K562 (cell line): Measurements from ENCODE around the gene DENND10. TPM values are rescaled to one million over a fixed set of nuclear protein-coding genes. Genes with fewer than 3 reads are reported as not detected.
A peak's percentile ranks its signal among the peaks of the same experiment; 100 is the strongest.

Experiments
- DMBX1 ChIP-seq: fragments of 250-450 bp; sonication (Bioruptor Pico); IDR thresholded peaks from 2 replicates; pipeline ENCODE4 v1.8.0; 2022; ENCODE audit warnings: inconsistent platforms, mild to moderate bottlenecking, moderate library complexity, borderline replicate concordance
- E2F3 ChIP-seq: fragments of 250-450 bp; sonication (Bioruptor Pico); IDR thresholded peaks from 2 replicates; pipeline ENCODE4 v1.4.0; 2020; ENCODE audit warnings: mild to moderate bottlenecking
- EP400 ChIP-seq: fragments of 450-650 bp; IDR thresholded peaks from 2 replicates; pipeline ENCODE4 v1.6.1; 2017; ENCODE audit warnings: antibody characterized with exemption, mild to moderate bottlenecking, moderate library complexity
- IFI16 ChIP-seq: fragments of 250-450 bp; sonication (Bioruptor Pico); IDR thresholded peaks from 2 replicates; pipeline ENCODE4 v2.1.2; 2022; ENCODE audit warnings: mild to moderate bottlenecking, inconsistent platforms
- JUN ChIP-seq, 2 experiments: sonication (generic) in 1 of 2; formaldehyde crosslinking in 1 of 2; IDR thresholded peaks; 2 replicates each; pipeline versions ENCODE4 v1.6.1 to v1.8.0; 2012 to 2022; ENCODE audit warnings: borderline replicate concordance in 2 of 2, mild to moderate bottlenecking in 2 of 2, improper control_type of control experiment in 1 of 2, low read depth in 1 of 2, low read length in 1 of 2, missing genetic modification reagents in 1 of 2
- MNT ChIP-seq, 2 experiments: fragments of 450-650 bp; conservative IDR thresholded peaks; 2 replicates each; pipeline ENCODE4 v1.6.1; 2017; ENCODE audit warnings: mild to moderate bottlenecking in 2 of 2, moderate library complexity in 2 of 2
- MXI1 ChIP-seq: IDR thresholded peaks from 2 replicates; pipeline ENCODE4 v1.6.1; 2011; ENCODE audit warnings: low read depth, mild to moderate bottlenecking, improper control_type of control experiment, low read length
- MYC ChIP-seq, 2 experiments: fragments of 250-450 bp in 1 of 2; sonication (Bioruptor Pico) in 1 of 2; IDR thresholded peaks; 2 replicates each; pipeline versions ENCODE4 v1.5.1 to v1.6.1; 2012 to 2021; ENCODE audit warnings: low read depth in 2 of 2, borderline replicate concordance in 1 of 2, improper control_type of control experiment in 1 of 2, low read length in 1 of 2, mild to moderate bottlenecking in 1 of 2, moderate library complexity in 1 of 2
- NRF1 ChIP-seq, 2 experiments: fragments of 450-650 bp; IDR thresholded peaks in 1 of 2; conservative IDR thresholded peaks in 1 of 2; 2 replicates each; pipeline ENCODE4 v1.6.1; 2014; ENCODE audit warnings: mild to moderate bottlenecking in 2 of 2
- RNF2 ChIP-seq: sonication (generic); IDR thresholded peaks from 2 replicates; pipeline ENCODE4 v1.6.1; 2016
- SPI1 ChIP-seq: IDR thresholded peaks from 2 replicates; pipeline ENCODE4 v1.6.1; 2011; ENCODE audit warnings: low read depth, low read length, control low read depth, borderline replicate concordance
- ZNF212 ChIP-seq: fragments of 450-650 bp; formaldehyde crosslinking; IDR thresholded peaks from 2 replicates; pipeline ENCODE4 v1.4.0; 2020; ENCODE audit warnings: mild to moderate bottlenecking
- ZNF311 ChIP-seq: fragments of 250-450 bp; sonication (Bioruptor Pico); IDR thresholded peaks from 2 replicates; pipeline ENCODE4 v1.4.0; 2020; ENCODE audit warnings: mild to moderate bottlenecking, moderate library complexity
- ZNF436 ChIP-seq: fragments of 250-450, 450-650 bp; sonication (Bioruptor Pico); formaldehyde crosslinking; IDR thresholded peaks from 2 replicates; pipeline ENCODE4 v1.7.0; 2020; ENCODE audit warnings: mild to moderate bottlenecking
- ZNF780A ChIP-seq: fragments of 250-450 bp; sonication (Bioruptor Pico); IDR thresholded peaks from 2 replicates; pipeline ENCODE4 v1.5.0; 2021; ENCODE audit warnings: mild to moderate bottlenecking
- polyA plus RNA-seq, 8 experiments: library from polyadenylated mRNA; depleted of rRNA in 4 of 8; stranded (reverse) in 5 of 8; unstranded in 3 of 8; fragments of >200 nt; fragmentation: Nextera tagmentation in 2 of 8; fragmentation: Illumina TruSeq in 1 of 8; extraction: Ambion mirVana in 2 of 8; extraction: Trizol in 1 of 8; gene quantifications; 2 replicates each; pipeline versions ENCODE4 v1.2.1 to v1.2.3, GENCODE V29; 2011 to 2014; ENCODE audit warnings: inconsistent platforms in 1 of 8, missing spikeins in 1 of 8
- total RNA-seq, 7 experiments: library from RNA; depleted of rRNA in 6 of 7; stranded (reverse); fragments of >200 nt in 6 of 7; fragmentation: Illumina TruSeq in 2 of 7; extraction: Trizol in 2 of 7; gene quantifications; 2 replicates each; pipeline versions ENCODE4 v1.2.1 to v1.2.3, GENCODE V29; 2011 to 2021; ENCODE audit warnings: low replicate concordance in 1 of 7

DENND10 gene
- total and polyA plus RNA-seq, 9 of the 15 experiments (the other 6 are each of a cell fraction or from before 2014, with no cell fraction given), result 9.4 to 20.0 (median 12.5) TPM

GRCh38 chr10:119161680-119162451 is 58.0 kb downstream of the DENND10 start (continued):
- TF ChIP-seq RNF2, result 0 out of 2 replicates have a peak, but pooled peaks have one; percentile 45
- TF ChIP-seq MNT (conservative IDR thresholded peaks at IDR 0.05), result peak in 1 of 2 experiments; percentile 52; a peak in 2 of 4 replicates
- TF ChIP-seq E2F3 (CRISPR knock-in tag), result no peak
- peak; percentile 53; the same call in 1 of the 2 replicates for TF ChIP-seq MYC (IDR thresholded peaks at IDR 0.05; ENCODE audit: low read depth, low read length)
- no peak for TF ChIP-seq MYC (CRISPR knock-in tag; IDR thresholded peaks at IDR 0.05; ENCODE audit: borderline replicate concordance, low read depth)
- TF ChIP-seq ZNF780A, result no peak
- 0 out of 2 replicates have a peak, but pooled peaks have one; percentile 46 for TF ChIP-seq SPI1
- TF ChIP-seq DMBX1 (CRISPR knock-in tag), result no peak
- no peak for TF ChIP-seq ZNF311 (CRISPR knock-in tag)
- TF ChIP-seq IFI16, result no peak
- TF ChIP-seq EP400, result peak; percentile 53
- TF ChIP-seq ZNF436 (CRISPR knock-in tag), result no peak
- 0 out of 4 replicates have a peak, but pooled peaks of 1 of the 2 experiments have one; percentile 11 for TF ChIP-seq NRF1 (conservative IDR thresholded peaks at IDR 0.05 in 1 of 2, IDR thresholded peaks at IDR 0.05 in 1 of 2)
- TF ChIP-seq MXI1, result no peak
- TF ChIP-seq JUN (IDR thresholded peaks at IDR 0.05; ENCODE audit: borderline replicate concordance, low read depth, low read length), result 0 out of 2 replicates have a peak, but pooled peaks have one; percentile 44
- 0 out of 2 replicates have a peak, but pooled peaks have one; percentile 46 for TF ChIP-seq JUN (CRISPR knock-in tag; IDR thresholded peaks at IDR 0.05; ENCODE audit: borderline replicate concordance)
- no peak for TF ChIP-seq ZNF212
- TF ChIP-seq, all 486 proteins: peak for 58
